ENCODE results near the gene CCDC179. TPM values are rescaled to one million over a fixed set of nuclear protein-coding genes. Genes with fewer than 3 reads are reported as not detected.
A peak's percentile ranks its signal among the peaks of the same experiment; 100 is the strongest.

The CCDC179 gene
- total and polyA plus RNA-seq, 9 of the 15 experiments (the other 6 are each of a cell fraction or from before 2014, with no cell fraction given): not detected

- TF ChIP-seq USF2 (CRISPR knock-in tag; IDR thresholded peaks at IDR 0.05): no peak
- TF ChIP-seq ZSCAN29 (IDR thresholded peaks at IDR 0.05): no peak
- TF ChIP-seq ZZZ3 (IDR thresholded peaks at IDR 0.05): no peak
- no peak for TF ChIP-seq SNRNP70 (optimal IDR thresholded peaks at IDR 0.05; ENCODE audit: low read depth, low read length)
- TF ChIP-seq AFF4 (CRISPR knock-in tag; IDR thresholded peaks at IDR 0.05): 0 out of 2 replicates have a peak, but pooled peaks have one; percentile 29
- TF ChIP-seq PURB (CRISPR knock-in tag; IDR thresholded peaks at IDR 0.05; ENCODE audit: low read depth): no peak
- peak; percentile 65 for TF ChIP-seq SP1 (CRISPR knock-in tag; IDR thresholded peaks at IDR 0.05)
- TF ChIP-seq ZNF780A (CRISPR knock-in tag; IDR thresholded peaks at IDR 0.05): no peak
- TF ChIP-seq ZNF699 (CRISPR knock-in tag; IDR thresholded peaks at IDR 0.05; ENCODE audit: insufficient replicate concordance): no peak
- no peak for TF ChIP-seq MCM7 (IDR thresholded peaks at IDR 0.05)
- peak; percentile 71 for TF ChIP-seq CTBP1 (IDR thresholded peaks at IDR 0.05; ENCODE audit: borderline replicate concordance)
- TF ChIP-seq RFX1 (IDR thresholded peaks at IDR 0.05): peak; percentile 49
- peak; percentile 5; the same call in 1 of the 2 replicates for TF ChIP-seq GATAD2B (IDR thresholded peaks at IDR 0.05; ENCODE audit: borderline replicate concordance)
- peak; percentile 45; the same call in 1 of the 2 replicates for TF ChIP-seq RNF2 (IDR thresholded peaks at IDR 0.05)
- TF ChIP-seq UBTF (IDR thresholded peaks at IDR 0.05; ENCODE audit: borderline replicate concordance in 1 of 2, low read depth in 2 of 2, low read length in 2 of 2): peak in 1 of 2 experiments; percentile 85; a peak in 1 of 4 replicates
- no peak for TF ChIP-seq ETS2 (tag; IDR thresholded peaks at IDR 0.05; ENCODE audit: borderline replicate concordance, poor library complexity, severe bottlenecking)
- TF ChIP-seq NCOA2 (IDR thresholded peaks at IDR 0.05; ENCODE audit: partially characterized antibody in 2 of 2): no peak
- peak; percentile 95 for TF ChIP-seq CHD2 (IDR thresholded peaks at IDR 0.05; ENCODE audit: low read depth, low read length)
- 0 out of 2 replicates have a peak, but pooled peaks have one; percentile 10 for TF ChIP-seq MAX (CRISPR knock-in tag; IDR thresholded peaks at IDR 0.05)
Measured at GRCh38 chr11:22829231-22830081, 30.8 kb downstream of the CCDC179 start, which contains the start of gene SVIP (continued).
